ENCODE measurements around the gene PACRGL. TPM values are rescaled to one million over a fixed set of nuclear protein-coding genes. Genes with fewer than 3 reads are reported as not detected.

The PACRGL gene
- total and polyA plus RNA-seq, 9 of the 15 experiments (the other 6 are each of a cell fraction or from before 2014, with no cell fraction given), result 6.6 to 55.0 (median 27.5) TPM

DNA sequence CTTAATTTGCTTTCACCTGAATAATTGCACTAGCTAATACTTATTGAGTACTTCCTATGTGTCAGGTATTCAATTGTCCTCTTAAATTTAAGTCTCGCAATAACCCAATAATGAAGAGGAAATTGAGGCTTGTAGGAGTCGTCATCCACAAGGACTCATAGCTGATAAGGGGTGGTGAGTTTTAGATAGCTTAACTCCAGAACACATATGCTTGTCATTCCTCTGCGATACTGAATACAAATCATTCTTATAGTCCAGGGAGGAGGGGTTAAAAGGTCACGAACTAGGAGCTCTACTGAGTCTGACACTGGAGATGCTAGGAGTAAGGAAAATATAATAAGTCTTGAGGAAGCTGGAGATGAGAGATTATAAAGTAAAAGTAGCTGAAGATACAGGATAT, 1.4 kb upstream of the PACRGL start (continued):
- TF ChIP-seq, protein P1, sequence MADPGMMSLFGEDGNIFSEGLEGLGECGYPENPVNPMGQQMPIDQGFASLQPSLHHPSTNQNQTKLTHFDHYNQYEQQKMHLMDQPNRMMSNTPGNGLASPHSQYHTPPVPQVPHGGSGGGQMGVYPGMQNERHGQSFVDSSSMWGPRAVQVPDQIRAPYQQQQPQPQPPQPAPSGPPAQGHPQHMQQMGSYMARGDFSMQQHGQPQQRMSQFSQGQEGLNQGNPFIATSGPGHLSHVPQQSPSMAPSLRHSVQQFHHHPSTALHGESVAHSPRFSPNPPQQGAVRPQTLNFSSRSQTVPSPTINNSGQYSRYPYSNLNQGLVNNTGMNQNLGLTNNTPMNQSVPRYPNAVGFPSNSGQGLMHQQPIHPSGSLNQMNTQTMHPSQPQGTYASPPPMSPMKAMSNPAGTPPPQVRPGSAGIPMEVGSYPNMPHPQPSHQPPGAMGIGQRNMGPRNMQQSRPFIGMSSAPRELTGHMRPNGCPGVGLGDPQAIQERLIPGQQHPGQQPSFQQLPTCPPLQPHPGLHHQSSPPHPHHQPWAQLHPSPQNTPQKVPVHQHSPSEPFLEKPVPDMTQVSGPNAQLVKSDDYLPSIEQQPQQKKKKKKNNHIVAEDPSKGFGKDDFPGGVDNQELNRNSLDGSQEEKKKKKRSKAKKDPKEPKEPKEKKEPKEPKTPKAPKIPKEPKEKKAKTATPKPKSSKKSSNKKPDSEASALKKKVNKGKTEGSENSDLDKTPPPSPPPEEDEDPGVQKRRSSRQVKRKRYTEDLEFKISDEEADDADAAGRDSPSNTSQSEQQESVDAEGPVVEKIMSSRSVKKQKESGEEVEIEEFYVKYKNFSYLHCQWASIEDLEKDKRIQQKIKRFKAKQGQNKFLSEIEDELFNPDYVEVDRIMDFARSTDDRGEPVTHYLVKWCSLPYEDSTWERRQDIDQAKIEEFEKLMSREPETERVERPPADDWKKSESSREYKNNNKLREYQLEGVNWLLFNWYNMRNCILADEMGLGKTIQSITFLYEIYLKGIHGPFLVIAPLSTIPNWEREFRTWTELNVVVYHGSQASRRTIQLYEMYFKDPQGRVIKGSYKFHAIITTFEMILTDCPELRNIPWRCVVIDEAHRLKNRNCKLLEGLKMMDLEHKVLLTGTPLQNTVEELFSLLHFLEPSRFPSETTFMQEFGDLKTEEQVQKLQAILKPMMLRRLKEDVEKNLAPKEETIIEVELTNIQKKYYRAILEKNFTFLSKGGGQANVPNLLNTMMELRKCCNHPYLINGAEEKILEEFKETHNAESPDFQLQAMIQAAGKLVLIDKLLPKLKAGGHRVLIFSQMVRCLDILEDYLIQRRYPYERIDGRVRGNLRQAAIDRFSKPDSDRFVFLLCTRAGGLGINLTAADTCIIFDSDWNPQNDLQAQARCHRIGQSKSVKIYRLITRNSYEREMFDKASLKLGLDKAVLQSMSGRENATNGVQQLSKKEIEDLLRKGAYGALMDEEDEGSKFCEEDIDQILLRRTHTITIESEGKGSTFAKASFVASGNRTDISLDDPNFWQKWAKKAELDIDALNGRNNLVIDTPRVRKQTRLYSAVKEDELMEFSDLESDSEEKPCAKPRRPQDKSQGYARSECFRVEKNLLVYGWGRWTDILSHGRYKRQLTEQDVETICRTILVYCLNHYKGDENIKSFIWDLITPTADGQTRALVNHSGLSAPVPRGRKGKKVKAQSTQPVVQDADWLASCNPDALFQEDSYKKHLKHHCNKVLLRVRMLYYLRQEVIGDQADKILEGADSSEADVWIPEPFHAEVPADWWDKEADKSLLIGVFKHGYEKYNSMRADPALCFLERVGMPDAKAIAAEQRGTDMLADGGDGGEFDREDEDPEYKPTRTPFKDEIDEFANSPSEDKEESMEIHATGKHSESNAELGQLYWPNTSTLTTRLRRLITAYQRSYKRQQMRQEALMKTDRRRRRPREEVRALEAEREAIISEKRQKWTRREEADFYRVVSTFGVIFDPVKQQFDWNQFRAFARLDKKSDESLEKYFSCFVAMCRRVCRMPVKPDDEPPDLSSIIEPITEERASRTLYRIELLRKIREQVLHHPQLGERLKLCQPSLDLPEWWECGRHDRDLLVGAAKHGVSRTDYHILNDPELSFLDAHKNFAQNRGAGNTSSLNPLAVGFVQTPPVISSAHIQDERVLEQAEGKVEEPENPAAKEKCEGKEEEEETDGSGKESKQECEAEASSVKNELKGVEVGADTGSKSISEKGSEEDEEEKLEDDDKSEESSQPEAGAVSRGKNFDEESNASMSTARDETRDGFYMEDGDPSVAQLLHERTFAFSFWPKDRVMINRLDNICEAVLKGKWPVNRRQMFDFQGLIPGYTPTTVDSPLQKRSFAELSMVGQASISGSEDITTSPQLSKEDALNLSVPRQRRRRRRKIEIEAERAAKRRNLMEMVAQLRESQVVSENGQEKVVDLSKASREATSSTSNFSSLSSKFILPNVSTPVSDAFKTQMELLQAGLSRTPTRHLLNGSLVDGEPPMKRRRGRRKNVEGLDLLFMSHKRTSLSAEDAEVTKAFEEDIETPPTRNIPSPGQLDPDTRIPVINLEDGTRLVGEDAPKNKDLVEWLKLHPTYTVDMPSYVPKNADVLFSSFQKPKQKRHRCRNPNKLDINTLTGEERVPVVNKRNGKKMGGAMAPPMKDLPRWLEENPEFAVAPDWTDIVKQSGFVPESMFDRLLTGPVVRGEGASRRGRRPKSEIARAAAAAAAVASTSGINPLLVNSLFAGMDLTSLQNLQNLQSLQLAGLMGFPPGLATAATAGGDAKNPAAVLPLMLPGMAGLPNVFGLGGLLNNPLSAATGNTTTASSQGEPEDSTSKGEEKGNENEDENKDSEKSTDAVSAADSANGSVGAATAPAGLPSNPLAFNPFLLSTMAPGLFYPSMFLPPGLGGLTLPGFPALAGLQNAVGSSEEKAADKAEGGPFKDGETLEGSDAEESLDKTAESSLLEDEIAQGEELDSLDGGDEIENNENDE (IDR thresholded peaks at IDR 0.05; ENCODE audit: low read depth, low read length), result no peak
- TF ChIP-seq, protein P2, sequence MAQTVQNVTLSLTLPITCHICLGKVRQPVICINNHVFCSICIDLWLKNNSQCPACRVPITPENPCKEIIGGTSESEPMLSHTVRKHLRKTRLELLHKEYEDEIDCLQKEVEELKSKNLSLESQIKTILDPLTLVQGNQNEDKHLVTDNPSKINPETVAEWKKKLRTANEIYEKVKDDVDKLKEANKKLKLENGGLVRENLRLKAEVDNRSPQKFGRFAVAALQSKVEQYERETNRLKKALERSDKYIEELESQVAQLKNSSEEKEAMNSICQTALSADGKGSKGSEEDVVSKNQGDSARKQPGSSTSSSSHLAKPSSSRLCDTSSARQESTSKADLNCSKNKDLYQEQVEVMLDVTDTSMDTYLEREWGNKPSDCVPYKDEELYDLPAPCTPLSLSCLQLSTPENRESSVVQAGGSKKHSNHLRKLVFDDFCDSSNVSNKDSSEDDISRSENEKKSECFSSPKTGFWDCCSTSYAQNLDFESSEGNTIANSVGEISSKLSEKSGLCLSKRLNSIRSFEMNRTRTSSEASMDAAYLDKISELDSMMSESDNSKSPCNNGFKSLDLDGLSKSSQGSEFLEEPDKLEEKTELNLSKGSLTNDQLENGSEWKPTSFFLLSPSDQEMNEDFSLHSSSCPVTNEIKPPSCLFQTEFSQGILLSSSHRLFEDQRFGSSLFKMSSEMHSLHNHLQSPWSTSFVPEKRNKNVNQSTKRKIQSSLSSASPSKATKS (CRISPR knock-in tag; IDR thresholded peaks at IDR 0.05), result no peak
- TF ChIP-seq NFIX (CRISPR knock-in tag; IDR thresholded peaks at IDR 0.05; ENCODE audit: low read depth), result no peak
- no peak for TF ChIP-seq SP2 (IDR thresholded peaks at IDR 0.05; ENCODE audit: extremely low read depth, low read depth, low read length, poor library complexity, severe bottlenecking)
- peak; percentile 60 for TF ChIP-seq FOSL1 (tag; conservative IDR thresholded peaks at IDR 0.05)
- TF ChIP-seq, protein P3, sequence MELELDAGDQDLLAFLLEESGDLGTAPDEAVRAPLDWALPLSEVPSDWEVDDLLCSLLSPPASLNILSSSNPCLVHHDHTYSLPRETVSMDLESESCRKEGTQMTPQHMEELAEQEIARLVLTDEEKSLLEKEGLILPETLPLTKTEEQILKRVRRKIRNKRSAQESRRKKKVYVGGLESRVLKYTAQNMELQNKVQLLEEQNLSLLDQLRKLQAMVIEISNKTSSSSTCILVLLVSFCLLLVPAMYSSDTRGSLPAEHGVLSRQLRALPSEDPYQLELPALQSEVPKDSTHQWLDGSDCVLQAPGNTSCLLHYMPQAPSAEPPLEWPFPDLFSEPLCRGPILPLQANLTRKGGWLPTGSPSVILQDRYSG (tag; conservative IDR thresholded peaks at IDR 0.05; ENCODE audit: low read depth), result no peak
- no peak for TF ChIP-seq MXI1 (IDR thresholded peaks at IDR 0.05; ENCODE audit: low read depth, low read length)
- no peak for TF ChIP-seq WHSC1 (IDR thresholded peaks at IDR 0.05; ENCODE audit: low read length)
- TF ChIP-seq ZEB2 (IDR thresholded peaks at IDR 0.05), result no peak
- TF ChIP-seq, protein P4, sequence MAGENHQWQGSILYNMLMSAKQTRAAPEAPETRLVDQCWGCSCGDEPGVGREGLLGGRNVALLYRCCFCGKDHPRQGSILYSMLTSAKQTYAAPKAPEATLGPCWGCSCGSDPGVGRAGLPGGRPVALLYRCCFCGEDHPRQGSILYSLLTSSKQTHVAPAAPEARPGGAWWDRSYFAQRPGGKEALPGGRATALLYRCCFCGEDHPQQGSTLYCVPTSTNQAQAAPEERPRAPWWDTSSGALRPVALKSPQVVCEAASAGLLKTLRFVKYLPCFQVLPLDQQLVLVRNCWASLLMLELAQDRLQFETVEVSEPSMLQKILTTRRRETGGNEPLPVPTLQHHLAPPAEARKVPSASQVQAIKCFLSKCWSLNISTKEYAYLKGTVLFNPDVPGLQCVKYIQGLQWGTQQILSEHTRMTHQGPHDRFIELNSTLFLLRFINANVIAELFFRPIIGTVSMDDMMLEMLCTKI (IDR thresholded peaks at IDR 0.05; ENCODE audit: partially characterized antibody), result no peak
- peak; percentile 91 for TF ChIP-seq DPF2 (IDR thresholded peaks at IDR 0.05)
- no peak for TF ChIP-seq RAD51 (IDR thresholded peaks at IDR 0.05; ENCODE audit: borderline replicate concordance, low read depth)
